GM18870 (cell line): ENCODE data around the gene TMEM235.

Experiments
- ATAC-seq: cut with Tn5 transposase; IDR thresholded peaks from one replicate; pipeline ENCODE4 v1.9.1; 2021; ENCODE audit warnings: moderate library complexity; ENCODE audit not compliant: unreplicated experiment

Gene TMEM235

GRCh38 chr17:78253946-78254672, 22.7 kb downstream of the TMEM235 start:
- no peak for ATAC-seq

- no peak for ATAC-seq
Observed at GRCh38 chr17:78255029-78255656, 23.7 kb downstream of the TMEM235 start.

- no peak for ATAC-seq
Observed at GRCh38 chr17:78255953-78256706, 24.7 kb downstream of the TMEM235 start.

DNA sequence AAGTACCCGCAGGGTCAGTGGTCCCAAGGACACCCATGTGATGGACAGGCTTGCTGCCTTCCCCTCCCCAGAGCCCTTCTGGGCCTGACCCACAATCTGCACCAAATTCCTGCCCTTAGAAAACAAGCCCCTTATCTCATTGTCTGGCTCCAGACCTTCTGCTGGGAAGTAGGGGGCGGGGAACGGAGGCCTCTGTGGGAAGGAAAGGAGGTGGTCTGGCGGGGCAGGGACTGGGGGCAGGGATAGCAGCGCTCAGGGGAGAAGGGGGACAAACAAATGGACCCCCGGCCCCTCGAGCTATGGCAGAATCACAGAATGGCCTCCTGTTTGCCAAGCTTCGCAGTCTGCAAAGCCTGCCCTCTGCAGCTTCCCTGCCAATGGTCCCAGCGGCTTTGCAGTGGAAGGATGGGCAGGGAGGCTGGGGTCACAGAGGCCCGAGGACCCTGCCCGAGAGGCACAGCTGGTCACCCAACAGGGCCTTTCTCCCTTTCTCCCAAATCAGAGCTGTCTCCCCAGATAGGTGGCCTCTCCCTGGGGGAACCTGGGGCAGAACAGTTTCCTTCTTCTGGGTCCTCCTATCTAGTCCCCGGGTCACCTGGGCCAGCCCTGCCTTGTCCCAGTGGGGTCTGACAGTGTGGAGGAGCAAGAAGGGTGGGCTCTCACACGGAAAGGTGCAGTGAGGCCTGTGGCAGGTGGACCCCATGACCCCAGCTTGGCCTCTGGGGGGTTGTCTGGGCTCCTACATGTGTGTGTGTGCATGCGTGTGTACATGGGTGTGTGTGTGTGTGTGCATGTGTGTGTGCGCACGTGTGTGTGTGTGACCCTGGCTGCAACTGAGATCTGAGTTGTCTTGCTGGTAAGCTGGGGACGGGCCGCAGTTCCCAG, 25.5 kb downstream of the TMEM235 start:
- no peak for ATAC-seq

DNA sequence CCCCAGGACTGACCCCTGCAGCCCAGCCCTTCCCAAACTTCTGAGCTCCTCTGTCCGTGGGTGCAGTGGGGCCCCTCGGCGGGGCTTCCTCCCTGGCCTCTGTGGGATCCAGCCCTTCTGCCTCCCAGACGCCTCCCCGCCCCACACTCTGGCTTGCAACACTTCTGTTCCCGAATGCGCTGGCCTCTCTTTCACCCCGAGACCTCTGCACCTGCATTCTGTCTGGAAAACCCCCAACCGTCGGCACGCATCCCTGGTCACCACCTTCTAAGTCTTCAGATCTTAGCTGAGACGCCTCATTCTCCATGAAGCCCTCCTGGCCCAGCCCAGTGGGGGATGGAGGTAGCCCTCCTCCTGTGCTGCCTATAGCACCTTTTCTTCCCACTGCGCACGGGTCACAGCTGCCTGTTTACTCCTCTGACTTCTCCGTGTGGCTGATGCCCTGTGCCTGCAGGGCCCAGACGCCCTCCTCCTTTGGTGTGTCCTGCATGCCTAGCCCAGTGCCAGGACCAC, 26.4 kb downstream of the TMEM235 start:
- no peak for ATAC-seq

- ATAC-seq: no peak
Observed at GRCh38 chr17:78258323-78259191, 27.1 kb downstream of the TMEM235 start.

DNA sequence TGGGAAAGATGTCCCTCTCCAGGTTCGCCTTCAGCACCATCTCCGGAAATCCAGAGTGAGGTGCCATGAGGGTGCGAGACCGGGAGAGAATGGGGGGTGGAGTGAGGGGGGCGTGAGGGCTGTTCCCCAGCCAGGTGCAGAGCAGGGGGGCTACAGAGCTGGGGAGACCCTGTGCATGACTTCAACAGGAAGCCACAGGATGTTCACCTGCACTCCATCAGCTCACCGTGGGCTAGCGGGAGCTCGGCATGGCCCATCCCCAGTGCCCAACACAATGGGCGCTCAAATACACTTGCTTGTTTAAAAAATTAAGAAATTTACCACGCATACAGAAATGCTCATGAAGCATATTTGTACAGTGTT, 27.7 kb downstream of the TMEM235 start:
- no peak for ATAC-seq

GRCh38 chr17:78263063-78263735, 31.8 kb downstream of the TMEM235 start:
- ATAC-seq: no peak

DNA sequence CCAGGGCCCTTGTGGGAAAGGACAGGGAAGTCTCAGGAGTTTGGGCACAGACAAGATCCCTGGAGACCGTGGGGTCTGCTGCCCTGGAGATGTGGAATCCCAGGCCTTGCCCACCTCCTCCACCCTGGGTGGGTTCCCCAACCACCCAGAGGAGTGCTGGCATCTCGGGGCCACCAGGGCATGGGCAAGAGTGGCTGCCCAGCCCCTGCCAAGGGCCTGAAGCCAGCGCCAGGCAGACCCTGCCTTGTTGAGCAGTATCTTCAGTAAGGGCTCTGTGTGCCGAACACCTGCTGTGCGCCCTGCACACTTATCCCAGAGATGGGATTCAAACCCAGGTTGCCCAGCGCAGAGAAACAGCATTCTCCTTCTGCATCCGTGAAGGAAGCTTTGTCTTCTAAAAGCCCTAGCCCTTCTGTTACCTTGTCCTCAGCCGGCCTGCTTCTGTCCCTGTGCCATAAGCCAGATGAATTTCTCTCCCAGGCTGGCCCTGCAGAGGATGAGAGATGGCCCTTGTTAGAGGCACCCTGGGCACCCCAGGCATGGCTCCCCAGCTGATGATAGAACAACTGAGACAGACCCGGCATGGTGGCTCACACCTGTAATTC, 32.4 kb downstream of the TMEM235 start:
- ATAC-seq: no peak

DNA sequence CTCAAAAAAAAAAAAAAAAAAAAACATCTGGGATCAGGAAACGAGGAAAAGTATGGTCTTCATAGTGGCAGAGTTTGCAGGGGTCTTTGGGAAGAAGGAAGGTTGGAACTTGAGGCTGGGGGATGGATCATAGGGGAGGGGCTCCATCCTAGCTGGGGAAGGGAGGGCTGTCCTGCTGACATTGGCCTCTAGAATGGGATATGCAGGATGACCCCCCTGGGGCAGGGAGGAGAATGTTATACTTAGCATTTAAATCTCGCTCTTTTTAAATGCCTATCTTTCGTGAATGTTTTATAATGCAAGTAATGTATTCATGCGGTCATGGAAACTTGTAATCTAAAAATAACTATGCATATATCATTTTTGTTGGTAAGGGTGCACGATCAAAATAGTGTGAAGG, 33.2 kb downstream of the TMEM235 start:
- ATAC-seq: no peak

GRCh38 chr17:78265121-78265520, 33.7 kb downstream of the TMEM235 start:
- ATAC-seq: no peak

DNA sequence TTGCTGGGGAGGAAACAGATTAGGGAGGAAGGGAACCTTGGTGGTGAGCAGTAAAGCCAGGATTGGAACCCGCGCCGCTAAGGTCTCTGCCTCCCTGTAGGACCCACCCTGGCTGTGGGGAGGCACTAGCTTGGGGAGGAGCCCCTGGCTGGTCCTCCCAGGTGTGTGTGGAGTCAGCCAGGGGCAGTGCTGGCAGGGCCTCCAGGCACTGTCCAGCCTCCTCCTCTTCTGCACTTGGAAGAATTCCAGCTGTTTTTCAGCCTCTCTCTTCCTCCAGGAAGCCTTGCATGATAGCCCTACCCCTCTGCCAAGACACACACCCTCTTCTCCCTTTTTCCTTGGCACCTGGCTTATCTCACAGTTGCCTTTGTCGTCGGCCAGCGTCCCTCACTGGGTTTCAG, 34.8 kb downstream of the TMEM235 start:
- no peak for ATAC-seq

DNA sequence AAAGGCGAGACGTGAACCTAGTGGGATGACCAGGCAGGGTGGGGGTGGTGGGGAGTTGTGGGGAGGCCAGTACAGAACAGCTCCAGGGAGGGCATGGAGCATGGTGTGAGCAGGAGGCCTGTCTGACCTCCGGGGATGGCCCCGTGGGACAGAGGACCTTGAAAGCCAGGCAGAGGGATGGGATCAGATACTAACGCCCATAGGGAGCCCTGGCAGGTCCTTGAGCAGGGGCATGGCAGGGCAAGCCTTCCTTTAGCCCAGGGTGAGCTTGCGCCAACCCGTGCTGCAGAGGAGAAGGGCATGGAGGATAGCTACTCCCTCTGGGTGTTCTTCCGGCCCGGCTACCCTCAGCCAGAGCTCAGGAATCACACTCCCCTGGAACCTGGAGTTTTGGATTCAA, 35.3 kb downstream of the TMEM235 start:
- ATAC-seq: no peak

DNA sequence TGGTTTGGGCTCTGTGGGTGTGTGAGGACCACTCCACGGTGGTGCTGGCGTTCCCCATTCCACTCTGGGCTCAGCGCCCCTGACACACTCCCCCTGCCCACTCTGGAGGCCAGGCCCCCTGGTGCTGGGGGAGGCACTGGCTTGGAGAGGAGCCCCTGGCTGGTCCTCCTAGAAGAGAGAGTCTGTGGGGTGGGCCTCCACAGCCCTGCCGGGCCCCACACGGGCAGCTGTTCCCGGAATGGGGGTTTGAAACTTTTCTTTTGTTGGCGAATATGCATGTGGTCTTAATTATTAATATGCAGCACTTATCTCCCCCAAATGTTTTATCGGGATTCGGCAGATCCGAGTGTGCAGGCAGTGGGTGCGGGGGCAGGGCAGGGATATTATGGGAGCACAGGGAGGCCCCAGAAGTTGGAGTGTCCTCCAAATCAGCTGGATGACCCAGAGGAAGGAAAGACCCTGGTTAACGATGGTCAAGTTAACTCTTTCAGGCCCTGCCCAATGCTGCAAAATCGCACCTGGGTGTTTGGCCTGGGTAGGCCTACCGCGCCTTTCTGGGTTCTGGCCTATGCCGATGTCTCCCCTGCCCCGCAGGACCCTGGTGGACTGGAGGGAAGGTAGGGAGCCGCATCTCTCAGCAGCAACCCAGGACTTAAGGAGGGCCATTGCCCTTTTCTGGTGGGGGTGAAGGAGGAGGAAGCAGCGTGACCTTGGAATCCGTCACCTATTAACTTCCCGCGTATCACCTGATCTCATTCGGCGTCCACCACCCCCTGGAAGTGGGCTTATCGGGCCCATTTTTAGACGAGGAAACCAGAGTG, 36.0 kb downstream of the TMEM235 start:
- ATAC-seq: no peak

DNA sequence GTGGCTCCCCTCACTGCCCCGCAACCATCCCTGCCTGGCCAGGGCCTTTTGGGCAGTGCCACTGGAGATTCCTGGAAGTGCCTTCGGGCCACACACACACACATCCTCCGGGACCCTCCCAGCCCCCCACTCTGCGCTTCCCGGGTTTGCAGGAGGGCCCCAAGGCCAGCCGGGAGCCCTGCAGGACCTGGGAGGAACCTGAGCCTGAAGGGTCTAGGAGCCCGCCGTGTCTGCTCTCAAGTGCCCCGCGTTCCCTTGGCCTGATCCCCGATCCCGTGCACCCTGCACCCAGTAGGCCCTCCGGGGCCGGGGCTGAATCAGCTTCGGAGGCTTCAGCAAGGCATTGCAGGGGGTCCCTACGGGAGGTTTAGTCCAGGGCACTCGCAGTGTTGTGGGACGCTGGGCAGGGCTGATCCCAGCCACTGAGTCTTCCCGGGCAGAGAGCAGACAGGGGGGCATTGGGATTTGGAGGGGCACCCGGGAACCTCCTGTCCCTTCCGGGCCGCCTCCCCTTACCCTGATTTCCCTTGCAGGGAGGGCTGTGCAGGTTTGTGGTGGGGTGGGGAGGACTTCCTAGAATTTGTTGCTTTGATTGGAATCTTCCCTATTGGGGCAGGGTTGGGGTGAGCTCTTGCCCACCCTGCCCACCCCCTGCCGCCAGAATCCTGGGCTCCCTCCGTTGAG, 36.9 kb downstream of the TMEM235 start:
- ATAC-seq: no peak

DNA sequence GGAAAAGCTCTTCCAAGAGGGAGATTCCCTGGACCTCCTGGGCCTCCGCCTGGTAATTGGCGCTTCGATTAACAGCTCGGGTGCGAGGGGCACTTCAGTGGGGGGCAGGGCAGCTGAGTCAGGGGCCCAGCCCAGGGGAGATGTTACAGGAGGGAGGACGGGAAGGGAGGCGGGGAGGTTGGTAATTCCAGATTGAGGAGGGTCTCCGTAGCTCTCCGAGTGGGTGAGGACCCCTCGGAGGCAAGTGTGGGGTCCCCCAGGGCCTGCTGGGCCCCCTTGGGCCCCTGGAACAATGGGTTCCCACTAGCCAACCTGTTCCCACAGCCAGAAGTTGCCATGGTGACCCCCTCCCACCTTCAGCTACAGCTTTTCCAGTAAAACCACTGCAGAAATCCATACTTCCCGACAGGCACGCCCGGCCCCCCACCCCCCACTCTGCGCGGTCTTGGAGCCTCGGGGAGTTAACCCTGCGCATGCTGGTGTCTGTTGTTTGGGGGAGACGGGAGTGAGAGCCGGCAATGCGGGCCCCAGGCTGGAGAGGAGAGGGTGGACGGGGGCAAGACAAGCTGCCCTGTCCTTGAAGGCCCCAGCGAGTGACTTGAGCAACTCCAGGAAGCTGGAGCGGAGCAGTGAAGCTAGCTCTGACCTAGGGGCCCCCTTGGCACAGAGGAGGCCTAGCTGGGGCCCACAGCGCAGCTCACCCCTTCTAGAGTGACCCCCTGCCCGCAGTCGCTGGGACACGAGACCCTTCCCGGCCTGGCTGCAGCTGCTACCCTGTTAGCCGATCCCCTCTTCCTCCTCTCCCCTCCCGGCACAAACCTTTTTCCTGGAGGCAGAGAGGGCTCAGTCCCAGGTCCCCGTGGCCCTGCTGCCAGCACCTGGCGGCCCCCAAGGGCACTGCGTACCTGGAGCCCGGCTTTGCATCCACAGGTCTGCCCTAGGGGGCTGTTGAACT, 37.8 kb downstream of the TMEM235 start:
- no peak for ATAC-seq
